IMR-90 (cell line): Measurements from ENCODE around the gene PRUNE2. TPM values are rescaled to one million over a fixed set of nuclear protein-coding genes. Genes with fewer than 3 reads are reported as not detected.

ENCODE experiments used
- ATAC-seq: fragments of 200-7000 bp; cut with Tn5 transposase; 2 replicates; pipeline ENCODE4 v1.9.1; 2020; ENCODE audit warnings: low read depth, mild to moderate bottlenecking, moderate library complexity
- BruUV-seq: library from RNA; stranded (reverse); fragments of 400-500 nt; replicated peaks from 2 replicates; lab custom pipeline; 2021; lab: Mats Ljungman, UMichigan
- CTCF ChIA-PET: fragments of 300-600 bp; formaldehyde crosslinking; extraction: SDS; loops from one replicate; lab custom pipeline; 2021; ENCODE audit warnings: antibody characterized with exemption; lab: Yijun Ruan, JAX
- POLR2A ChIA-PET: fragments of 300-600 bp; sonication (Branson Sonifier 250); formaldehyde crosslinking; loops from one replicate; lab custom pipeline; 2022; ENCODE audit warnings: antibody characterized with exemption; ENCODE audit not compliant: unreplicated experiment; lab: Charles Lee
- DNase-seq: peaks from one replicate; pipeline ENCODE4 v3.0.0; 2013
- H2AFZ ChIP-seq: replicated peaks from 2 replicates; pipeline ENCODE3; 2013; ENCODE audit warnings: low read length, mild to moderate bottlenecking; ENCODE audit not compliant: poor library complexity
- H2AK5ac ChIP-seq: 2 replicates; pipeline ENCODE4 v1.6.1; 2013; ENCODE audit warnings: low read depth, low read length, inconsistent platforms
- H2AK9ac ChIP-seq: replicated peaks from 2 replicates; pipeline ENCODE3; 2013; ENCODE audit warnings: mild to moderate bottlenecking, low read depth, low read length, moderate library complexity; ENCODE audit not compliant: poor library complexity
- H2BK120ac ChIP-seq: 2 replicates; pipeline ENCODE4 v1.6.1; 2013; ENCODE audit warnings: low read depth, low read length, inconsistent platforms
- H2BK15ac ChIP-seq: 3 replicates; pipeline ENCODE4 v1.6.1; 2013; ENCODE audit warnings: low read depth, low read length, inconsistent platforms
- H2BK20ac ChIP-seq: 2 replicates; pipeline ENCODE4 v1.6.1; 2013; ENCODE audit warnings: low read depth, mild to moderate bottlenecking, inconsistent platforms, low read length, moderate library complexity
- H2BK5ac ChIP-seq: 2 replicates; pipeline ENCODE4 v1.6.1; 2013; ENCODE audit warnings: mild to moderate bottlenecking, low read depth, low read length, inconsistent platforms; ENCODE audit not compliant: poor library complexity, severe bottlenecking
- H3K14ac ChIP-seq: replicated peaks from 2 replicates; pipeline ENCODE4 v1.6.1; 2013; ENCODE audit warnings: low read depth, low read length, inconsistent platforms
- H3K18ac ChIP-seq: 2 replicates; pipeline ENCODE4 v1.6.1; 2013; ENCODE audit warnings: low read depth, low read length, control low read depth
- H3K23ac ChIP-seq: 2 replicates; pipeline ENCODE4 v1.6.1; 2013; ENCODE audit warnings: low read depth, low read length, inconsistent platforms
- H3K27ac ChIP-seq: 2 replicates; pipeline ENCODE4 v1.5.1; 2013; ENCODE audit warnings: mild to moderate bottlenecking, control low read depth, low read length; ENCODE audit not compliant: insufficient read depth
- H3K27me3 ChIP-seq: 2 replicates; pipeline ENCODE4 v1.6.1; 2013; ENCODE audit warnings: low read length; ENCODE audit not compliant: control insufficient read depth, insufficient read depth
- H3K36me3 ChIP-seq: 2 replicates; pipeline ENCODE4 v1.6.1; 2013; ENCODE audit warnings: low read length, mixed read lengths; ENCODE audit not compliant: control insufficient read depth, insufficient read depth
- H3K4ac ChIP-seq: 2 replicates; pipeline ENCODE4 v1.6.1; 2013; ENCODE audit warnings: low read depth, low read length, inconsistent platforms
- H3K4me1 ChIP-seq: 2 replicates; pipeline ENCODE4 v1.6.1; 2013; ENCODE audit warnings: low read length, mixed read lengths; ENCODE audit not compliant: control insufficient read depth, insufficient read depth
- H3K4me2 ChIP-seq: 2 replicates; pipeline ENCODE4 v1.6.1; 2013; ENCODE audit warnings: low read depth, mild to moderate bottlenecking, control low read depth, low read length, moderate library complexity
- H3K4me3 ChIP-seq: 2 replicates; pipeline ENCODE4 v1.5.1; 2013; ENCODE audit warnings: low read depth, mild to moderate bottlenecking, control low read depth, low read length, moderate library complexity; ENCODE audit not compliant: insufficient read depth
- H3K56ac ChIP-seq: 2 replicates; pipeline ENCODE4 v1.6.1; 2013; ENCODE audit warnings: low read length, inconsistent platforms; ENCODE audit not compliant: insufficient read depth; ENCODE audit errors: extremely low read depth
- H3K79me1 ChIP-seq, 2 experiments: 2 replicates each; pipeline ENCODE4 v1.6.1; 2013; ENCODE audit warnings: low read length in 2 of 2, inconsistent platforms in 1 of 2, low read depth in 1 of 2
- H3K9ac ChIP-seq: 2 replicates; pipeline ENCODE4 v1.6.1; 2013; ENCODE audit warnings: low read depth, low read length, control low read depth
- H3K9me1 ChIP-seq: 2 replicates; pipeline ENCODE4 v1.6.1; 2013; ENCODE audit warnings: low read length, inconsistent platforms; ENCODE audit not compliant: insufficient read depth
- H3K9me3 ChIP-seq: 2 replicates; pipeline ENCODE4 v1.6.1; 2013; ENCODE audit warnings: low read length; ENCODE audit not compliant: control insufficient read depth, insufficient read depth
- H4K20me1 ChIP-seq: 2 replicates; pipeline ENCODE4 v1.6.1; 2013; ENCODE audit warnings: low read length, inconsistent platforms; ENCODE audit not compliant: insufficient read depth
- H4K5ac ChIP-seq: 2 replicates; pipeline ENCODE4 v1.6.1; 2013; ENCODE audit warnings: mild to moderate bottlenecking, low read depth, low read length, control low read depth
- H4K8ac ChIP-seq, 2 experiments: 2 replicates each; pipeline ENCODE4 v1.6.1; 2013; ENCODE audit warnings: low read depth in 2 of 2, low read length in 2 of 2, control low read depth in 1 of 2, inconsistent platforms in 1 of 2
- H4K91ac ChIP-seq: 2 replicates; pipeline ENCODE4 v1.6.1; 2013; ENCODE audit warnings: low read depth, low read length, inconsistent platforms; ENCODE audit not compliant: insufficient read depth
- BHLHE40 ChIP-seq: fragments of 150-350 bp; IDR thresholded peaks from 2 replicates; pipeline ENCODE4 v1.6.1; 2016; ENCODE audit warnings: mild to moderate bottlenecking, low read depth, low read length
- CEBPB ChIP-seq: IDR thresholded peaks from 2 replicates; pipeline ENCODE4 v1.6.1; 2012; ENCODE audit warnings: low read depth, low read length, improper control_type of control experiment
- CHD1 ChIP-seq: IDR thresholded peaks from 2 replicates; pipeline ENCODE4 v1.6.1; 2012; ENCODE audit warnings: low read depth, low read length, improper control_type of control experiment
- FOS ChIP-seq: fragments of 150-350 bp; IDR thresholded peaks from 2 replicates; pipeline ENCODE4 v1.6.1; 2016; ENCODE audit warnings: low read depth, low read length
- MAFK ChIP-seq: IDR thresholded peaks from 2 replicates; pipeline ENCODE4 v1.6.1; 2012; ENCODE audit warnings: low read depth, low read length, improper control_type of control experiment
- MAZ ChIP-seq: IDR thresholded peaks from 2 replicates; pipeline ENCODE4 v1.6.1; 2012; ENCODE audit warnings: low read depth, mild to moderate bottlenecking, low read length, improper control_type of control experiment, moderate library complexity, borderline replicate concordance
- MXI1 ChIP-seq: IDR thresholded peaks from 2 replicates; pipeline ENCODE4 v1.6.1; 2012; ENCODE audit warnings: low read depth, mild to moderate bottlenecking, low read length, moderate library complexity, borderline replicate concordance
- NFE2L2 ChIP-seq: fragments of 150-350 bp; IDR thresholded peaks from 2 replicates; pipeline ENCODE4 v1.6.1; 2016; ENCODE audit warnings: low read depth, mild to moderate bottlenecking, low read length
- POLR2A ChIP-seq: IDR thresholded peaks from 2 replicates; pipeline ENCODE4 v1.6.1; 2012; ENCODE audit warnings: mild to moderate bottlenecking, low read depth, low read length
- RAD21 ChIP-seq: IDR thresholded peaks from 2 replicates; pipeline ENCODE4 v1.6.1; 2012; ENCODE audit warnings: low read length, improper control_type of control experiment
- RCOR1 ChIP-seq: IDR thresholded peaks from 2 replicates; pipeline ENCODE4 v1.6.1; 2012; ENCODE audit warnings: mild to moderate bottlenecking, low read length, improper control_type of control experiment; ENCODE audit not compliant: insufficient replicate concordance
- RFX5 ChIP-seq: IDR thresholded peaks from 2 replicates; pipeline ENCODE4 v1.8.0; 2012; ENCODE audit warnings: low read depth, mild to moderate bottlenecking, low read length, moderate library complexity
- SMC3 ChIP-seq: fragments of 150-350 bp; IDR thresholded peaks from 2 replicates; pipeline ENCODE4 v1.6.1; 2016; ENCODE audit warnings: low read depth, mild to moderate bottlenecking, antibody characterized with exemption, low read length, moderate library complexity
- WGBS, 2 experiments: methylation state at CpG; one replicate each; pipeline versions ENCODE4 v1.1.5 to v1.1.7; 2013; ENCODE audit warnings: missing lambda C conversion rate in 2 of 2; ENCODE audit not compliant: insufficient read length in 1 of 2; ENCODE audit errors: extremely low coverage in 2 of 2; 5-methylcytosine and 5-hydroxymethylcytosine counted together
- dilution Hi-C: fragments of 300-500 bp; cut with HindIII; formaldehyde crosslinking; loops from one replicate; pipeline ENCODE4 v1.14.3; 2018; ENCODE audit warnings: low sequenced_read_pairs; ENCODE audit not compliant: unreplicated experiment
- in situ Hi-C: fragments of 300-500 bp; cut with MboI; formaldehyde crosslinking; loops from 3 replicates; pipeline ENCODE4 v1.14.3; 2019; ENCODE audit warnings: low sequenced_read_pairs, inconsistent platforms, mixed read lengths
- intact Hi-C: fragments of 100-400 bp; cut with micrococcal nuclease; formaldehyde crosslinking; loops from 2 replicates; pipeline ENCODE4 v1.10.0; 2022
- polyA plus RNA-seq, 3 experiments: library from polyadenylated mRNA; depleted of rRNA; stranded (reverse); fragments of >200 nt; gene quantifications; 2 replicates each; pipeline ENCODE4 v1.2.3, GENCODE V29; 2012; ENCODE audit warnings: low replicate concordance in 1 of 3
- total RNA-seq: library from RNA; depleted of rRNA; stranded (reverse); fragments of >200 nt; gene quantifications from 2 replicates; pipeline ENCODE4 v1.2.3, GENCODE V29; 2012
- TF ChIP-seq, protein P1 (sequence below): fragments of 150-350 bp; IDR thresholded peaks from 2 replicates; pipeline ENCODE4 v1.6.1; 2017; ENCODE audit warnings: mild to moderate bottlenecking, antibody characterized with exemption, low read length, low read depth
- TF ChIP-seq, protein P2 (sequence below): conservative IDR thresholded peaks from 2 replicates; pipeline ENCODE4 v1.5.1; 2012; ENCODE audit warnings: mild to moderate bottlenecking, low read depth, low read length, improper control_type of control experiment
- TF ChIP-seq, protein P3 (sequence below): fragments of 150-350 bp; IDR thresholded peaks from 2 replicates; pipeline ENCODE4 v1.6.1; 2016; ENCODE audit warnings: low read depth, mild to moderate bottlenecking, low read length, moderate library complexity, borderline replicate concordance

The PRUNE2 gene
- total and polyA plus RNA-seq, 2 of the 4 experiments (the other 2 are of a cell fraction), result 0.70 to 1.6 TPM

DNA sequence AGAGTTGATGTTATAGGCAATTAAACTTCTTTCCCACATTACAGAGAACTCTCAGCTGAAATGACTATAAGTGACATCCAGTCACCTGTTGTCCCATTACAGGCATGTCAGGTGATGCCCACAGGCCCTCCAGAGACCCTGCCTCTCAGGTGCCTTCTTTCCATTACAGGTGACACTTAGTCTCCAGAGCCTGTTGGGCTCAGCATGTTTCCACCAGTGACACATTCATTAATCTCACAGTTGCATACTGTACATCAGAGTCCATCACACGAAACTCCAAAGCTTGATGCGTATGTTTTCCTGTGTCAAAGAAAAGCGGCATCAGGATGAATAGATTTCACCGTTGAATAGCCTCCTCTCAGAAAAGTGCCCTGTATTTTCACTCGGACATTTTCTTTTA, 14.6 kb downstream of the PRUNE2 start:
- no peak overlapping the region for H3K9ac ChIP-seq
- no peak overlapping the region for H4K8ac ChIP-seq
- H3K4me2 ChIP-seq, result no peak overlapping the region
- ATAC-seq, result no peak
- no peaks in the 10 kb centered on the region for H3K9me3 ChIP-seq
- H2AK9ac ChIP-seq, result no peak overlapping the region
- intact Hi-C loops, result no loop called here
- H3K79me1 ChIP-seq, result no peaks in the 10 kb centered on the region
- H3K4me1 ChIP-seq, result 0 out of 2 replicates have a peak, but pooled peaks cover 2% of the 10 kb centered on the region
- POLR2A ChIA-PET, result no interaction called here
- H4K5ac ChIP-seq, result no peak overlapping the region
- H2BK20ac ChIP-seq, result no peak overlapping the region
- H3K4ac ChIP-seq, result no peak overlapping the region
- CTCF ChIA-PET, result no interaction called here
- in situ Hi-C loops, result no loop called here
- H3K27me3 ChIP-seq, result peaks cover 5% of the 10 kb centered on the region
- no peak overlapping the region for H2AFZ ChIP-seq
- 70% methylated on average over 2 of the region's 5 CpGs; no CpG with 5 or more reads in 1 of the 2 experiments for WGBS, 2 experiments
- H3K9me1 ChIP-seq, result no peaks in the 10 kb centered on the region
- H2AK5ac ChIP-seq, result no peak overlapping the region
- no peaks in the 10 kb centered on the region for H3K36me3 ChIP-seq
- no peak overlapping the region for H3K27ac ChIP-seq
- no peak for DNase-seq
- no TSS peak for BruUV-seq
- no peak for TF ChIP-seq NFE2L2
- no peak for TF ChIP-seq MAFK
- TF ChIP-seq, protein P1, sequence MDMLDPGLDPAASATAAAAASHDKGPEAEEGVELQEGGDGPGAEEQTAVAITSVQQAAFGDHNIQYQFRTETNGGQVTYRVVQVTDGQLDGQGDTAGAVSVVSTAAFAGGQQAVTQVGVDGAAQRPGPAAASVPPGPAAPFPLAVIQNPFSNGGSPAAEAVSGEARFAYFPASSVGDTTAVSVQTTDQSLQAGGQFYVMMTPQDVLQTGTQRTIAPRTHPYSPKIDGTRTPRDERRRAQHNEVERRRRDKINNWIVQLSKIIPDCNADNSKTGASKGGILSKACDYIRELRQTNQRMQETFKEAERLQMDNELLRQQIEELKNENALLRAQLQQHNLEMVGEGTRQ, result no peak
- TF ChIP-seq RAD21, result no peak
- TF ChIP-seq MAZ, result no peak
- no peak for TF ChIP-seq MXI1
- no peak for TF ChIP-seq SMC3
- TF ChIP-seq FOS, result no peak
- TF ChIP-seq CEBPB, result no peak
- TF ChIP-seq, protein P2, sequence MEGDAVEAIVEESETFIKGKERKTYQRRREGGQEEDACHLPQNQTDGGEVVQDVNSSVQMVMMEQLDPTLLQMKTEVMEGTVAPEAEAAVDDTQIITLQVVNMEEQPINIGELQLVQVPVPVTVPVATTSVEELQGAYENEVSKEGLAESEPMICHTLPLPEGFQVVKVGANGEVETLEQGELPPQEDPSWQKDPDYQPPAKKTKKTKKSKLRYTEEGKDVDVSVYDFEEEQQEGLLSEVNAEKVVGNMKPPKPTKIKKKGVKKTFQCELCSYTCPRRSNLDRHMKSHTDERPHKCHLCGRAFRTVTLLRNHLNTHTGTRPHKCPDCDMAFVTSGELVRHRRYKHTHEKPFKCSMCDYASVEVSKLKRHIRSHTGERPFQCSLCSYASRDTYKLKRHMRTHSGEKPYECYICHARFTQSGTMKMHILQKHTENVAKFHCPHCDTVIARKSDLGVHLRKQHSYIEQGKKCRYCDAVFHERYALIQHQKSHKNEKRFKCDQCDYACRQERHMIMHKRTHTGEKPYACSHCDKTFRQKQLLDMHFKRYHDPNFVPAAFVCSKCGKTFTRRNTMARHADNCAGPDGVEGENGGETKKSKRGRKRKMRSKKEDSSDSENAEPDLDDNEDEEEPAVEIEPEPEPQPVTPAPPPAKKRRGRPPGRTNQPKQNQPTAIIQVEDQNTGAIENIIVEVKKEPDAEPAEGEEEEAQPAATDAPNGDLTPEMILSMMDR, result no peak
- no peak for TF ChIP-seq POLR2A
- TF ChIP-seq CHD1, result no peak
- no peak for TF ChIP-seq RCOR1
- TF ChIP-seq, protein P3, sequence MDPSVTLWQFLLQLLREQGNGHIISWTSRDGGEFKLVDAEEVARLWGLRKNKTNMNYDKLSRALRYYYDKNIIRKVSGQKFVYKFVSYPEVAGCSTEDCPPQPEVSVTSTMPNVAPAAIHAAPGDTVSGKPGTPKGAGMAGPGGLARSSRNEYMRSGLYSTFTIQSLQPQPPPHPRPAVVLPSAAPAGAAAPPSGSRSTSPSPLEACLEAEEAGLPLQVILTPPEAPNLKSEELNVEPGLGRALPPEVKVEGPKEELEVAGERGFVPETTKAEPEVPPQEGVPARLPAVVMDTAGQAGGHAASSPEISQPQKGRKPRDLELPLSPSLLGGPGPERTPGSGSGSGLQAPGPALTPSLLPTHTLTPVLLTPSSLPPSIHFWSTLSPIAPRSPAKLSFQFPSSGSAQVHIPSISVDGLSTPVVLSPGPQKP, result no peak
- TF ChIP-seq RFX5, result no peak
- no peak for TF ChIP-seq BHLHE40
- H2BK5ac ChIP-seq, result no peak overlapping the region
- no peak overlapping the region for H2BK120ac ChIP-seq
- H4K91ac ChIP-seq, result no peak overlapping the region
- H3K14ac ChIP-seq, result no peak overlapping the region
- no peak overlapping the region for H3K4me3 ChIP-seq
- dilution Hi-C loops, result no loop called here
- H4K20me1 ChIP-seq, result no peaks in the 10 kb centered on the region
- H3K18ac ChIP-seq, result no peak overlapping the region
- no peak overlapping the region for H3K56ac ChIP-seq
- H3K23ac ChIP-seq, result no peak overlapping the region
- H2BK15ac ChIP-seq, result no peak overlapping the region
